Parathyroid adenoma (tissue), 2 donors: Measurements from ENCODE around the gene SERHL2.
"Not testable (repeated sequence)": the region's sequence is repeated elsewhere in the genome, so short reads cannot be mapped to it uniquely, and the experiment has no call there.

ENCODE experiments used
- H2AFZ ChIP-seq: fragments of 300-600 bp; sonication (generic); one replicate; pipeline ENCODE4 v1.7.0; 2017; ENCODE audit warnings: antibody characterized with exemption, mild to moderate bottlenecking
- H3K27ac ChIP-seq: fragments of 300-600 bp; sonication (generic); one replicate; pipeline ENCODE4 v1.7.0; 2017
- H3K27me3 ChIP-seq: fragments of 300-600 bp; sonication (generic); one replicate; pipeline ENCODE4 v1.7.0; 2017; ENCODE audit warnings: low read length; ENCODE audit not compliant: control insufficient read depth, insufficient read depth
- H3K36me3 ChIP-seq: fragments of 300-600 bp; sonication (generic); one replicate; pipeline ENCODE4 v1.7.0; 2017; ENCODE audit warnings: low read length; ENCODE audit not compliant: control insufficient read depth, insufficient read depth
- H3K4me1 ChIP-seq: fragments of 300-600 bp; sonication (generic); one replicate; pipeline ENCODE4 v1.7.0; 2017; ENCODE audit warnings: control low read depth
- H3K4me2 ChIP-seq: fragments of 300-600 bp; sonication (generic); one replicate; pipeline ENCODE4 v1.7.0; 2017; ENCODE audit warnings: low read length
- H3K4me3 ChIP-seq: fragments of 300-600 bp; sonication (generic); one replicate; pipeline ENCODE4 v1.7.0; 2017; ENCODE audit warnings: low read depth, low read length
- H3K79me2 ChIP-seq: fragments of 300-600 bp; sonication (generic); one replicate; pipeline ENCODE4 v1.7.0; 2017; ENCODE audit warnings: control low read depth
- H3K9ac ChIP-seq: fragments of 300-600 bp; sonication (generic); one replicate; pipeline ENCODE4 v1.7.0; 2017; ENCODE audit warnings: mild to moderate bottlenecking
- H3K9me3 ChIP-seq: fragments of 300-600 bp; sonication (generic); one replicate; pipeline ENCODE4 v1.7.0; 2017; ENCODE audit warnings: low read length; ENCODE audit not compliant: control insufficient read depth
- CTCF ChIP-seq: fragments of 300-600 bp; sonication (generic); IDR thresholded peaks from one replicate; pipeline ENCODE4 v1.7.0; 2017; ENCODE audit warnings: antibody characterized with exemption, mild to moderate bottlenecking
- donor health status: primary hyperparathyroidism.

The SERHL2 gene

GRCh38 chr22:42522546-42522945 lies 31.2 kb upstream of the SERHL2 start:
- H3K9ac ChIP-seq, result no peak overlapping the region
- no peaks in the 10 kb centered on the region for H3K9me3 ChIP-seq
- peaks cover 2% of the 10 kb centered on the region for H3K4me1 ChIP-seq
- no peak overlapping the region for H3K27ac ChIP-seq
- no peaks in the 10 kb centered on the region for H3K27me3 ChIP-seq
- H3K79me2 ChIP-seq, result no peaks in the 10 kb centered on the region
- TF ChIP-seq CTCF, result no peak
- no peak overlapping the region for H3K4me3 ChIP-seq
- H3K4me2 ChIP-seq, result no peak overlapping the region
- H3K36me3 ChIP-seq, result no peaks in the 10 kb centered on the region
- no peak overlapping the region for H2AFZ ChIP-seq

GRCh38 chr22:42528591-42529307 lies 25.0 kb upstream of the SERHL2 start:
- Histone ChIP-seq H3K27ac (peak overlapping the region; percentile 39), H3K27me3 (no peaks in the 10 kb centered on the region), H3K4me2 (no peak overlapping the region), H3K9ac (no peak overlapping the region), H3K36me3 (no peaks in the 10 kb centered on the region), H3K79me2 (no peaks in the 10 kb centered on the region), H2AFZ (no peak overlapping the region), H3K4me1 (peaks cover 12% of the 10 kb centered on the region), H3K4me3 (no peak overlapping the region), H3K9me3 (no peaks in the 10 kb centered on the region)
- no peak for TF ChIP-seq CTCF

GRCh38 chr22:42529435-42529834 lies 24.3 kb upstream of the SERHL2 start:
- H3K36me3 ChIP-seq, H3K27ac ChIP-seq, H3K4me2 ChIP-seq, H2AFZ ChIP-seq, H3K9ac ChIP-seq, H3K4me3 ChIP-seq, H3K79me2 ChIP-seq, H3K27me3 ChIP-seq, H3K9me3 ChIP-seq: not testable (repeated sequence)
- peaks cover 12% of the 10 kb centered on the region for H3K4me1 ChIP-seq

- not testable (repeated sequence) for H3K9me3 ChIP-seq, H2AFZ ChIP-seq, H3K4me2 ChIP-seq, H3K4me3 ChIP-seq, H3K36me3 ChIP-seq, H3K9ac ChIP-seq, H3K79me2 ChIP-seq, H3K27me3 ChIP-seq
- Histone ChIP-seq H3K27ac (peak overlapping the region; percentile 63), H3K4me1 (peaks cover 12% of the 10 kb centered on the region)
These were observed 22.2 kb upstream of the SERHL2 start for GRCh38 chr22:42531401-42532084.

- H3K36me3 ChIP-seq, result no peaks in the 10 kb centered on the region
- no peaks in the 10 kb centered on the region for H3K79me2 ChIP-seq
- peaks cover 12% of the 10 kb centered on the region for H3K4me1 ChIP-seq
- H2AFZ ChIP-seq, result no peak overlapping the region
- H3K4me2 ChIP-seq, result no peak overlapping the region
- H3K4me3 ChIP-seq, result no peak overlapping the region
- H3K27ac ChIP-seq, result no peak overlapping the region
- H3K9me3 ChIP-seq, result no peaks in the 10 kb centered on the region
- H3K9ac ChIP-seq, result no peak overlapping the region
- no peaks in the 10 kb centered on the region for H3K27me3 ChIP-seq
- no peak for TF ChIP-seq CTCF
These were observed 20.1 kb upstream of the SERHL2 start for GRCh38 chr22:42533638-42533977.

- not testable (repeated sequence) for H3K79me2 ChIP-seq, H3K4me3 ChIP-seq, H3K27me3 ChIP-seq, H2AFZ ChIP-seq, H3K9ac ChIP-seq, H3K36me3 ChIP-seq, H3K4me2 ChIP-seq, H3K9me3 ChIP-seq, H3K27ac ChIP-seq
- H3K4me1 ChIP-seq, result peaks cover 10% of the 10 kb centered on the region
These were observed 18.5 kb upstream of the SERHL2 start for GRCh38 chr22:42535082-42535731.
